Left lung (tissue), 10 donors: ENCODE results near the gene PNCK. TPM values are rescaled to one million over a fixed set of nuclear protein-coding genes. Genes with fewer than 3 reads are reported as not detected.
"Not testable (repeated sequence)": the region's sequence is repeated elsewhere in the genome, so short reads cannot be mapped to it uniquely, and the experiment has no call there.

ENCODE experiments used
- ATAC-seq: fragments of 200-7000 bp; cut with Tn5 transposase; one replicate; pipeline ENCODE4 v1.9.1; 2020; ENCODE audit warnings: moderate library complexity
- DNase-seq, 4 donors: peaks; one replicate each; pipeline ENCODE4 v3.0.0-alpha.2; 2013 to 2020
- H3K27ac ChIP-seq, 2 donors: fragments of 200-600 bp; sonication (generic) in 1 of 2; one replicate each; pipeline versions ENCODE4 v1.5.0 to v1.8.0; 2020 to 2021
- H3K27me3 ChIP-seq, 2 donors: fragments of 200-600 bp; sonication (generic) in 1 of 2; one replicate each; pipeline versions ENCODE4 v1.5.0 to v1.8.0; 2020 to 2021
- H3K36me3 ChIP-seq, 2 donors: fragments of 200-600 bp; sonication (generic) in 1 of 2; one replicate each; pipeline versions ENCODE4 v1.5.0 to v1.8.0; 2020 to 2021
- H3K4me1 ChIP-seq, 2 donors: fragments of 200-600 bp; one replicate each; pipeline ENCODE4 v1.8.0; 2021
- H3K4me3 ChIP-seq, 2 donors: fragments of 200-600 bp; sonication (generic) in 1 of 2; one replicate each; pipeline versions ENCODE4 v1.5.0 to v1.8.0; 2020 to 2021; ENCODE audit warnings: mild to moderate bottlenecking in 1 of 2
- H3K9me3 ChIP-seq, 2 donors: fragments of 200-600 bp; sonication (generic) in 1 of 2; one replicate each; pipeline versions ENCODE4 v1.5.0 to v1.8.0; 2020 to 2021
- CTCF ChIP-seq, 2 donors: fragments of 200-600 bp; sonication (generic) in 1 of 2; IDR thresholded peaks; one replicate each; pipeline versions ENCODE4 v1.5.0 to v1.8.0; 2021; ENCODE audit warnings: antibody characterized with exemption in 2 of 2
- intact Hi-C, 2 donors: fragments of 100-400 bp; cut with DNase I; formaldehyde crosslinking; loops; one replicate each; pipeline versions ENCODE4 v1.11.2 to v1.14.2; 2022
- polyA plus RNA-seq, 6 donors: library from polyadenylated mRNA; unstranded; fragments of 120-200 nt; gene quantifications; one replicate each; pipeline ENCODE4 v1.2.1, GENCODE V29; 2013; ENCODE audit not compliant: insufficient read length in 6 of 6
- total RNA-seq, 2 donors: library from RNA; stranded (reverse); fragmentation: NEBNext Ultra II Directional; extraction: Animal tissue kit (Norgen Biotek cat#: 25700); gene quantifications; one replicate each; pipeline ENCODE4 v1.2.1, GENCODE V29; 2021
- donor health status: DM: no; HTN: yes; CAD: no.
- donor health status: DM: no; HTN: no; CAD: no.

Gene PNCK
- total and polyA plus RNA-seq, 8 donors, result 0.34 to 1.4 (median 0.67) TPM; not detected in 1

- Histone ChIP-seq H3K4me3 (no peak overlapping the region), H3K27ac (no peak overlapping the region), H3K36me3 (peaks cover 0 to 11% of the 10 kb centered on the region in 2 donors), H3K9me3 (no peaks in the 10 kb centered on the region), H3K27me3 (peaks cover 0 to 27% of the 10 kb centered on the region in 2 donors), H3K4me1 (no peaks in the 10 kb centered on the region)
- DNase-seq, result no peak
- no peak for ATAC-seq
- no peak for TF ChIP-seq CTCF (IDR thresholded peaks at IDR 0.05)
- intact Hi-C loops, result no loop called here
These were observed 18.4 kb upstream of the PNCK start for GRCh38 chrX:153692003-153692402.

GRCh38 chrX:153691032-153691827 is 17.6 kb upstream of the PNCK start:
- H3K27ac ChIP-seq, H3K36me3 ChIP-seq, ATAC-seq, H3K9me3 ChIP-seq, H3K4me3 ChIP-seq, intact Hi-C loops, H3K4me1 ChIP-seq: not testable (repeated sequence)
- H3K27me3 ChIP-seq, result peaks cover 0 to 34% of the 10 kb centered on the region in 2 donors
- DNase-seq, result peak in 1 of 4 donors; percentile 46

- no peak for TF ChIP-seq CTCF (IDR thresholded peaks at IDR 0.05)
- Histone ChIP-seq H3K27me3 (peaks cover 0 to 42% of the 10 kb centered on the region in 2 donors), H3K9me3 (no peaks in the 10 kb centered on the region), H3K36me3 (no peaks in the 10 kb centered on the region), H3K4me3 (no peak overlapping the region), H3K4me1 (no peaks in the 10 kb centered on the region), H3K27ac (no peak overlapping the region)
- intact Hi-C loops, result no loop called here
- DNase-seq (peak in 1 of 4 donors; percentile 35), ATAC-seq (no peak)
These were observed 16.9 kb upstream of the PNCK start for GRCh38 chrX:153690466-153690865.

- no peak for ATAC-seq
- no peak for DNase-seq
- Histone ChIP-seq H3K27me3 (peaks cover 0 to 48% of the 10 kb centered on the region in 2 donors), H3K4me1 (no peaks in the 10 kb centered on the region), H3K27ac (no peak overlapping the region), H3K4me3 (no peak overlapping the region), H3K36me3 (no peaks in the 10 kb centered on the region), H3K9me3 (no peaks in the 10 kb centered on the region)
- no peak for TF ChIP-seq CTCF (IDR thresholded peaks at IDR 0.05)
- intact Hi-C loops, result no loop called here
These were observed 16.2 kb upstream of the PNCK start for GRCh38 chrX:153689654-153690465.

GRCh38 chrX:153688911-153689590 is 15.4 kb upstream of the PNCK start:
- no peak for TF ChIP-seq CTCF (IDR thresholded peaks at IDR 0.05)
- Histone ChIP-seq H3K4me3 (peak overlapping the region in 1 of 2 donors; percentile 25), H3K27ac (no peak overlapping the region), H3K4me1 (no peaks in the 10 kb centered on the region), H3K36me3 (no peaks in the 10 kb centered on the region), H3K27me3 (peaks cover 0 to 55% of the 10 kb centered on the region in 2 donors), H3K9me3 (no peaks in the 10 kb centered on the region)
- intact Hi-C loops, result no loop called here
- DNase-seq (no peak), ATAC-seq (no peak)
